ENCODE data around the gene SNTG2. TPM values are rescaled to one million over a fixed set of nuclear protein-coding genes. Genes with fewer than 3 reads are reported as not detected.
A peak's percentile ranks its signal among the peaks of the same experiment; 100 is the strongest.

Gene SNTG2
- total RNA-seq, 1 donor from 2014 or later: not detected

DNA sequence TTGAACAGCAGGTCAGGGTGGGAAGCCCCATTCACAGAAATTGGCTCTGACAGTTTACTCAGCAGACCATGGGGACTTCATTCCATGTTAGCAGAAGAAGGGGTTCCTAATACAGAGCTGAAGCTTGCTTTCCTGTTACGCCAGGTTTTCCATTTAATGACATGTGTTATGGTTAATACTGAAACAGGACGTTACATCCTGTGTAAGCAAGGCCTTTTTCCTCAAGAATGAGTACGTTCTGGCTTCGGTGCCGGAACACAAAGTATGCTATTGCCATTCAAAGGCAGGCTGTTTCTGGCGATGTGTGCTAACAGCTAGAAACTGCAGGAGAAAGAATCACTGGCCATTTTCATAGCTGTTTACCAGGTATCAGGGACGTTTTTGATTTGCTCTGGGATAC, 190.4 kb downstream of the SNTG2 start:
- no peaks in the 10 kb centered on the region for H3K36me3 Mint-ChIP-seq (ENCODE audit: low read depth)
- no peak for DNase-seq (ENCODE audit: low spot score)
- H3K27ac Mint-ChIP-seq: no peak overlapping the region
- no peak overlapping the region for H3K4me3 Mint-ChIP-seq (ENCODE audit: low read depth)
- peaks cover 10% of the 10 kb centered on the region for H3K9me3 Mint-ChIP-seq
- H3K27me3 Mint-ChIP-seq (ENCODE audit: low read depth): no peaks in the 10 kb centered on the region
- intact Hi-C loops (cut with micrococcal nuclease): no loop called here
- H3K4me1 Mint-ChIP-seq (ENCODE audit: low read depth): peaks cover 2% of the 10 kb centered on the region

- Mint-ChIP-seq H3K9me3 (peaks cover 10% of the 10 kb centered on the region), H3K4me1 (ENCODE audit: low read depth) (no peaks in the 10 kb centered on the region), H3K36me3 (ENCODE audit: low read depth) (no peaks in the 10 kb centered on the region), H3K27me3 (ENCODE audit: low read depth) (no peaks in the 10 kb centered on the region), H3K4me3 (ENCODE audit: low read depth) (no peak overlapping the region), H3K27ac (no peak overlapping the region)
- intact Hi-C loops (cut with micrococcal nuclease): no loop called here
- DNase-seq (ENCODE audit: low spot score): no peak
These were observed 192.5 kb downstream of the SNTG2 start for GRCh38 chr2:1143129-1143528.

- no peak for DNase-seq (ENCODE audit: low spot score)
- H3K9me3 Mint-ChIP-seq: peaks cover 10% of the 10 kb centered on the region
- no peaks in the 10 kb centered on the region for H3K4me1 Mint-ChIP-seq (ENCODE audit: low read depth)
- intact Hi-C loops (cut with micrococcal nuclease): no loop called here
- H3K27me3 Mint-ChIP-seq (ENCODE audit: low read depth): no peaks in the 10 kb centered on the region
- no peak overlapping the region for H3K27ac Mint-ChIP-seq
- no peak overlapping the region for H3K4me3 Mint-ChIP-seq (ENCODE audit: low read depth)
- no peaks in the 10 kb centered on the region for H3K36me3 Mint-ChIP-seq (ENCODE audit: low read depth)
These were observed 197.4 kb downstream of the SNTG2 start for GRCh38 chr2:1147873-1148612.

DNA sequence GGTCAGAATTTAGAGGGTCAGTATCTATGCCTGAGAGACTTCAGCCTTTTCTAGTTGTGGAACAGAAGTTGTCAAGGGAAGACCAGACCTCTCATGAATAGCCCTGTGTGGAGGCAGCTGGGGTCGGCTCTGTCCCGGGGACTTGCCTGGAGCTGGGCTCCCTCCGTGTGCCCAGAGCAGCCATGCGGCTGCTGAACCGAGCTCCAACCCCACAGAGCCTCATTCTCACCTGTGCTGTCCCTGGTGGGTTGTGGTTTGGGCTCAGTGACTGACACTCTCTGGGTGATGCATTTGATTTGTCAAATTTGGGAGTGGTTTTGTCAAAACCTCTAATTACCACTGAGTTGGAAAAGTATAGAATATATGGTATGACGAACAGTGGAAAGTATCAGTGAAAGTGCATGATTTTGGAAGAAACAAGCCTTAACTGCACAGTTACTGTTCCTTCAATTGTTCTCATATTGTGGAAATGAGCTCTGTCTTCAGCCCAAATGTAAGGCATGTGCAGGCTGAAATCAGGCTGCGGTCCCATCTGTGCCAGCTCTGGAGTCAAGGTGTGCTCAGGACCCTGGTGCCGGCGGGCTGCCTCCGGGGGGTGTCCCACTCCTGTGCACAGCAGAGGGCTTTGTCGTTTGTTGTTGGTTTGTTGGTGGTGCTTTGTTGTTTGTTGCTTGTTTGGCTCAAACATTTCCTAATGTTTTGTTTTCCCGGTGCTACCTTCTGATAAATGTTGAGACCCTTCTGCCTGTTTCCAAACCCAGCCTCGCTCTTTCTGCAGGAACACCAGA, 200.3 kb downstream of the SNTG2 start:
- no peak overlapping the region for H3K4me3 Mint-ChIP-seq (ENCODE audit: low read depth)
- no peaks in the 10 kb centered on the region for H3K36me3 Mint-ChIP-seq (ENCODE audit: low read depth)
- no peak for DNase-seq (ENCODE audit: low spot score)
- no peak overlapping the region for H3K27ac Mint-ChIP-seq
- intact Hi-C loops (cut with micrococcal nuclease): no loop called here
- no peaks in the 10 kb centered on the region for H3K9me3 Mint-ChIP-seq
- no peaks in the 10 kb centered on the region for H3K4me1 Mint-ChIP-seq (ENCODE audit: low read depth)
- no peaks in the 10 kb centered on the region for H3K27me3 Mint-ChIP-seq (ENCODE audit: low read depth)

GRCh38 chr2:1152375-1152774, 201.7 kb downstream of the SNTG2 start:
- no peaks in the 10 kb centered on the region for H3K9me3 Mint-ChIP-seq
- no peaks in the 10 kb centered on the region for H3K27me3 Mint-ChIP-seq (ENCODE audit: low read depth)
- intact Hi-C loops (cut with micrococcal nuclease): no loop called here
- DNase-seq (ENCODE audit: low spot score): no peak
- H3K36me3 Mint-ChIP-seq (ENCODE audit: low read depth): no peaks in the 10 kb centered on the region
- H3K4me1 Mint-ChIP-seq (ENCODE audit: low read depth): no peaks in the 10 kb centered on the region
- H3K27ac Mint-ChIP-seq: no peak overlapping the region
- H3K4me3 Mint-ChIP-seq (ENCODE audit: low read depth): no peak overlapping the region

DNA sequence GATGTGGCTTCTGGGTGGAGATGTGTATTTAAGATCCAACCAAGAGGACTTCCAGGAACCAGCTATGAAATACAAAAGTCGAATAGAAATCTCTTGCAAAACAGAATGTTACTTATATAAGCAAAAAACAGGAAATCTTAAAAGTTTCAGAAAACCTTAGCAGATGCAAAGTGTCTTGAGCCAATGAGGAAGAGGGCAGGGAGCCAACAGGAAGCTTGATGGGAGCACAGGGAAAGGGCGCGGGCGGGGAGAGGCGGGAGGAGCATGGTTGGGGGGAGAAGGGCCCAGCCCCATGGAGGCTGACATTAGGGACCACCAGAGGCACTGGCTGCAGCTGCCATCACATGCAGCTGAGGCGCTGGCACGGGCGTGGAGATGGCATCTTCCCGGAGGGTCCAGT, 203.3 kb downstream of the SNTG2 start:
- intact Hi-C loops (cut with micrococcal nuclease): no loop called here

DNA sequence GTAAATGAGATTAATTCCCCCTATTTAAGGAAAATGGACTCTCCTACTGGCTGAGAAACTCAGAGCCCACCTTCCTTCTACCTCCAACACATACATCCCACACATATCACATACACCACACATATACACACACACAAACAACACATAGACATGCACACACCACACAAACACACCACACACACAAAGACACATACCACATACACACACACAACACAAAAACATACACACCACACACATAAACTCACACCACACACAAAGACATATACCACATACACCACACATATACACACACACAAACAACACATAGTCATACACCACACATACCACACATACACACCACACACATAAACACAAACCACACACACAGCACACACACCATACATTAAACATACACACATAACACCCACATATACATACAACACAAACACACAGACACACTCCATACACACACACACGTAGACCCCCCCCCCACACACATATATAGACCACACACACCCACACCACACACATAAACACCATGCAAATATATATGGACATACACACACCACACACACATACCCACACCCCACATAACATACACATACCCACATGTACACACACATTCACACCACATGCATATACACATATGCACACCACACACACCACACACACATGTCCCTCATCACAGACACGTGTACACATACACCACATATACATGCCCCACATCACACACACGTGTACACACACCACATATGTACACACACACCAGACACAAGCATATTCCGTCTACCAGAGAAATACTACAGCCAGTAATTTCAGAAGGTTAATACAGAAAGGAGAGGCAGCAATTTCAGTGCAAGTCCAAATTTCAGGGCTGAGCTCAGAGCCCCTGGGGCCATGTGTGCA, 204.3 kb downstream of the SNTG2 start:
- Mint-ChIP-seq H3K9me3 (no peaks in the 10 kb centered on the region), H3K27me3 (ENCODE audit: low read depth) (no peaks in the 10 kb centered on the region), H3K4me1 (ENCODE audit: low read depth) (no peaks in the 10 kb centered on the region), H3K36me3 (ENCODE audit: low read depth) (no peaks in the 10 kb centered on the region), H3K27ac (no peak overlapping the region), H3K4me3 (ENCODE audit: low read depth) (no peak overlapping the region)
- DNase-seq (ENCODE audit: low spot score): no peak
- intact Hi-C loops (cut with micrococcal nuclease): no loop called here

More for the DNA sequence above, 203.3 kb downstream of the SNTG2 start:
- no peaks in the 10 kb centered on the region for H3K4me1 Mint-ChIP-seq (ENCODE audit: low read depth)
- H3K36me3 Mint-ChIP-seq (ENCODE audit: low read depth): no peaks in the 10 kb centered on the region
- no peaks in the 10 kb centered on the region for H3K9me3 Mint-ChIP-seq
- no peaks in the 10 kb centered on the region for H3K27me3 Mint-ChIP-seq (ENCODE audit: low read depth)
- no peak overlapping the region for H3K4me3 Mint-ChIP-seq (ENCODE audit: low read depth)
- no peak overlapping the region for H3K27ac Mint-ChIP-seq
- DNase-seq (ENCODE audit: low spot score): no peak

- H3K36me3 Mint-ChIP-seq (ENCODE audit: low read depth): no peaks in the 10 kb centered on the region
- DNase-seq (ENCODE audit: low spot score): no peak
- no peaks in the 10 kb centered on the region for H3K9me3 Mint-ChIP-seq
- H3K4me3 Mint-ChIP-seq (ENCODE audit: low read depth): no peak overlapping the region
- no peaks in the 10 kb centered on the region for H3K4me1 Mint-ChIP-seq (ENCODE audit: low read depth)
- no peaks in the 10 kb centered on the region for H3K27me3 Mint-ChIP-seq (ENCODE audit: low read depth)
- H3K27ac Mint-ChIP-seq: no peak overlapping the region
- intact Hi-C loops (cut with micrococcal nuclease): no loop called here
These were observed 205.4 kb downstream of the SNTG2 start for GRCh38 chr2:1156059-1156458.

DNA sequence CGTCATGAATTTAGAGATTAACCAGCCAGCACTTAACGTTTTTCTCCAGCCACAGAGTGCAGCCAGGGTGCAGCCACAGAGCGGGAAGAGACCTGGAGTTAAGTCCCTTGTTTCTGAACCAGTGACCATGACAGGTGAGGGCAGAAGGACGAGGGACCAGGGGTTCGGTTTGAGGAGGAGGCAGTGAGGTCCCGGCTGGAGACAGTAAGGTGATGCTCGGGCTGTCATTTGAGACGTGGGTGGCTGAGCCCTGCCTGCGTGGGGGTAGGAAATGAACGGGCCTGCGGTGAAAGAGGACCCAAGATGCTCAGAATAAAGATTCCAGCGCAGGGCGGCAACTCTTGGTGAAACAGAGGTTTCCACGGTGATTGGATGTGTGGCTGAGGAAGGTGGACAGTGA, 205.9 kb downstream of the SNTG2 start:
- no peak for DNase-seq (ENCODE audit: low spot score)
- no peak overlapping the region for H3K4me3 Mint-ChIP-seq (ENCODE audit: low read depth)
- no peaks in the 10 kb centered on the region for H3K36me3 Mint-ChIP-seq (ENCODE audit: low read depth)
- H3K27me3 Mint-ChIP-seq (ENCODE audit: low read depth): no peaks in the 10 kb centered on the region
- H3K27ac Mint-ChIP-seq: no peak overlapping the region
- intact Hi-C loops (cut with micrococcal nuclease): no loop called here
- no peaks in the 10 kb centered on the region for H3K9me3 Mint-ChIP-seq
- no peaks in the 10 kb centered on the region for H3K4me1 Mint-ChIP-seq (ENCODE audit: low read depth)

DNA sequence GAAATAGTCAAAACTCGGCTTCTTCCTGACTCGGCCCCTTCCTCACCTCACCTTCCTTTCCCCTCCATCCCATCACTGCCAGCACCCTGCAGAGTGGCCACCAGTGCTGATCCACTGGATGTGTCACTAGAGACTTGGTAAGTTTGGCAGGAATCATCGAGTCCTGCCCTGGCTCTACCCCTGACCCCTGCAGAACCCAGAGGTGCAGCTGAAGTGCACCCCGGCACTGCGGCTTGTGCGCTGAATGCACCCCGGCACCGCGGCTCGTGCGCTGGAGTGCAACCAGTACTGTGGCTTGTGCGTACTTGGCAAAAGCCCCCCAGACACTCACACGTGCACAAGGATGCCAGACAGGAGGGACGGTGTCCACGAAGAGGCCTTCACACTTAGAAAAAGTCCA, 206.5 kb downstream of the SNTG2 start:
- no peaks in the 10 kb centered on the region for H3K4me1 Mint-ChIP-seq (ENCODE audit: low read depth)
- no peak for DNase-seq (ENCODE audit: low spot score)
- H3K27me3 Mint-ChIP-seq (ENCODE audit: low read depth): no peaks in the 10 kb centered on the region
- H3K4me3 Mint-ChIP-seq (ENCODE audit: low read depth): no peak overlapping the region
- H3K27ac Mint-ChIP-seq: no peak overlapping the region
- no peaks in the 10 kb centered on the region for H3K36me3 Mint-ChIP-seq (ENCODE audit: low read depth)
- no peaks in the 10 kb centered on the region for H3K9me3 Mint-ChIP-seq
- intact Hi-C loops (cut with micrococcal nuclease): no loop called here

GRCh38 chr2:1159013-1159412, 208.4 kb downstream of the SNTG2 start:
- H3K36me3 Mint-ChIP-seq (ENCODE audit: low read depth): peaks cover 12% of the 10 kb centered on the region
- peaks cover 16% of the 10 kb centered on the region for H3K9me3 Mint-ChIP-seq
- H3K4me1 Mint-ChIP-seq (ENCODE audit: low read depth): peaks cover 16% of the 10 kb centered on the region
- no peak for DNase-seq (ENCODE audit: low spot score)
- no peak overlapping the region for H3K27ac Mint-ChIP-seq
- intact Hi-C loops (cut with micrococcal nuclease): no loop called here
- no peak overlapping the region for H3K4me3 Mint-ChIP-seq (ENCODE audit: low read depth)
- H3K27me3 Mint-ChIP-seq (ENCODE audit: low read depth): no peaks in the 10 kb centered on the region

DNA sequence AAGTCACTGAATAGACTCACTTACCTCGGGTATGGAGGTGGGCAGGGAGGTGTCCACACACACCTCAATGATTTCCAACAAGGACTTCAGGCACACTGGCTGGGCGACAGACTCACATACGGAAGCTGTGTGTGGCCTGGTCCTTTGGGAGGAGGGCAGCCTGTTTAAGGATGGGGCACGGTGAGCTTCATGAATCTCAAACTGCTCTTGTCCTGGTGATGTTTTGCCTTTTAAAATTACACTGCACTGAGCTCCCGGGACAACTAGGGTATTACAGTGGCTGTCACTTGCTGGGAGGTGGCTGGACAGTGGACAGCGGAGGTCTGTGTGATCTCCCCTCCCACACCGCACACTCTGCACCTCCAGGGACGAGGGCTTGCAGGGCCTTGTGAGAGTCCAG, 211.6 kb downstream of the SNTG2 start:
- peaks cover 36% of the 10 kb centered on the region for H3K9me3 Mint-ChIP-seq
- no peak for DNase-seq (ENCODE audit: low spot score)
- H3K27me3 Mint-ChIP-seq (ENCODE audit: low read depth): no peaks in the 10 kb centered on the region
- H3K36me3 Mint-ChIP-seq (ENCODE audit: low read depth): peaks cover 12% of the 10 kb centered on the region
- intact Hi-C loops (cut with micrococcal nuclease): no loop called here
- H3K27ac Mint-ChIP-seq: peak overlapping the region; percentile 73
- H3K4me1 Mint-ChIP-seq (ENCODE audit: low read depth): peaks cover 18% of the 10 kb centered on the region
- H3K4me3 Mint-ChIP-seq (ENCODE audit: low read depth): no peak overlapping the region

Data from activated T-helper 2 cell treated with anti-CD3 and anti-CD28 coated beads, Interferon-gamma antibody, Interleukin-2, Interleukin-4, amounts not matched to agents 10 μg/mL and 5 μg/mL and 100 μg/mL, durations not matched to agents 14 hours and 24 hours and 36 hours (primary cell).